GM21515 (cell line): Measurements from ENCODE around the gene ENAH.
"Not testable (repeated sequence)": the region's sequence is repeated elsewhere in the genome, so short reads cannot be mapped to it uniquely, and the experiment has no call there.

ENCODE experiments used
- ATAC-seq: cut with Tn5 transposase; IDR thresholded peaks from one replicate; pipeline ENCODE4 v1.9.1; 2021; ENCODE audit not compliant: unreplicated experiment

Gene ENAH

GRCh38 chr1:225652729-225653462 lies at the start of gene ENAH:
ENAH (minus strand) TSS chr1:225653123; CDS start chr1:225652690, 433 bp downstream.
- no peak for ATAC-seq

DNA sequence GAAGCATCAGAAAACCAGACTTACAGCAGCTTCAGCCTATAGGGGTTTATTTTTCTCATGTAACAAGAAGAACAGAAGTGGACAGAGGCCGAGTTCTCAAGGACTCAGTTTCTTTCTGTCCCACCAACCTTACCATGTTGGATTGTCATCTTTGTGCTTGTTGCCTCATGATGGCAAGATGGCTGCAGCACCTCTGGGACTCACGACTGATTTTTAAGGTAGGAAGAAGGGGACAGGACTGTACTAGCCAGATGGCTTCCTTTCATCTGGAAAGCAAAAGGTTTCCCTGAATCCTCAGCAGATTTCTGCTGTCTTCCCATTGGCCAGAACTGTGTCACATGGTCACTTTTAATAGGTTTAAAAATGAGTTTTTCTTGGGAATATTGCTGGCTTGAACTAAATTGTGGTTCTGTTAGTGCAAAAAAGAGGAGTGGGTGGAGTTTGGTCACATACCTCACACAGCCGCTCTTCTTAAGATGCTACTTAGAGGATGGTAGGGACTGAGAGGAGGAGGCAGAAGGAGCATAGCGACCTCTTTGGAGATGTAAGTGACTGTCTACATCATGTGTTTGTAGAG lies 48.1 kb upstream of the ENAH start:
- ATAC-seq: no peak

DNA sequence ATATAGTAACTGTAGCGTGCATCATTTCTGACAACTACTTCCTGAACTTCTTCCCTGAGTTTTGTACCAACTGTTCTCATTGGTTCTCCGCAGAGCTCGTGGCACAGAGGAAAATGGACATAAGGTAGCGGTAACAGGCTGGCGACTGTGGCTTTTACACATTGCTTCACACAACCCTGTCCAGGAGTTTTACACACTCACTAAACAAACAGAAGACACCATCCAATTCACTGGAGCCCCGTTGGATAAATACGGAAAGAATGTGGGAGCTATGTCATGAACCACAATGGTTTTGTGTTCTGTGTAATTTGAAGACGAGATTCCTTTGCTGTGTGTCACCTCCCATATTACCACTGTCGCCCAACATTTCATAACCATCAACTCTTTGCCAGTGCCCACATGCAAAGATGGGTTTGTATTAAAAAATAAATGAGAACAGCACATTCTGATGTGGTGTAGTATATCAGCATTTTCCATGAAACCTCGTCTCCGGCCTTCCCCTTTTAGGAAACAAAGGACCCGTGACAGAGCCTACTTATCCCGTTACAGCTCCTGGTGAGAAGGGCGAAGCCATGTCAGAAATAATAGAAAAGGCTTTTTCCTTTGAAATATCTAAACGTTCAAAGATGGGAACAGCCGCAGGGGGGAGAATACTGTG lies 47.4 kb upstream of the ENAH start:
- no peak for ATAC-seq

GRCh38 chr1:225699336-225699735 lies 46.4 kb upstream of the ENAH start:
- ATAC-seq: no peak

- ATAC-seq: not testable (repeated sequence)
Observed at GRCh38 chr1:225698194-225698593, 45.3 kb upstream of the ENAH start.

DNA sequence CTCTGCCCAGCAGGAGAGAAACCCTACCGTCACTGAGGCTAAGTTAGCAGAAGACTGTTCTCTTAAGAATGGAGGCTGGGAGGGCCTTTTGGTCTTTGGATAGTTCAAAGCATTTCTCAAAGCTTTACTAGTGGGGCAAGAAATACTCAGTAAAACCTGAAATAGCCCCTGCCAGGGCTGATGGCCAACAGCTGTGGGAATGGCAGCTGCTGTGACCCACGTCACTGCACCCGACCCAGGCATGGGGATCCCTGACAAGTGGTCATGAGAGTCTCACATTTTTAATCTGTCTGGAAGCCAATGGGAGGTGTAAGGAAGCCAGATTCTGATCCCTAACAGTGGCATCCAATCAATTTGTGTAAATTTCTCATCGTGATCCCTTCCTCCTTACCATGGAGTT lies 44.5 kb upstream of the ENAH start:
- ATAC-seq: no peak

DNA sequence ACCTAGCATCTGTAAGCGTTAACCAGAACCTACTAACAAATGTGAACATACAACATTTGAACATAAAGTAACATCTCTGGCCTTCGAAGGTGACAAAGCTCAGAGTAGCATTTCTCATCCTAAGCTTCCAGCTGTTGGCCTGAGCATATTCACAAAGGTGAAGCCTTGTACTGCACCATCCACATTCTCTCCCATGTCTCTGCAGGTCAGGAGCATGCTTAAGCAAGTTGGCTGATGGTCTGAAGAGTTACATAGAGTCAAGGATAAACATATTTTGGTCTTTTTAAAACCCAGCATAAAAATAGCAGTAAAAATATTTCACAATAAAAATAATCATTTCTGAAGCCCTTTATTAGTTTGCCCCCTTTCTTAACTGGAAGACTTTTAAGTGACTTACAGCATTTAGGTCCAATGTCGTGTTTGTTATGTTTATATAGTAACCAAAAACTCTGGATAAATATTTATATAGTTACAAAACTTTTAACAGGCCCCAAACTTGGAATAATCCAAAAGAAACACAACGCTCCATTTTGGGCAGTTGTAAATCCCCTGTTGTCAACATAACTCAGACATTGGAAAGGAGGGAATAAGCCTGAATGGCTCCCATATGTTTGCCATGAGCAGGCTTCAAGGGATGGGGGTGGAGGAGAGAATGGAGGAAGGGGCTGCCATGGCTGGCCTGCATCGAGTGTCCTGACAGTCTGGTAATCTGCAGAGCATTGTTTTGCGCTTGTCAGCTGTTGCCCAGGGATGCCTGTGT lies 42.8 kb upstream of the ENAH start:
- no peak for ATAC-seq

DNA sequence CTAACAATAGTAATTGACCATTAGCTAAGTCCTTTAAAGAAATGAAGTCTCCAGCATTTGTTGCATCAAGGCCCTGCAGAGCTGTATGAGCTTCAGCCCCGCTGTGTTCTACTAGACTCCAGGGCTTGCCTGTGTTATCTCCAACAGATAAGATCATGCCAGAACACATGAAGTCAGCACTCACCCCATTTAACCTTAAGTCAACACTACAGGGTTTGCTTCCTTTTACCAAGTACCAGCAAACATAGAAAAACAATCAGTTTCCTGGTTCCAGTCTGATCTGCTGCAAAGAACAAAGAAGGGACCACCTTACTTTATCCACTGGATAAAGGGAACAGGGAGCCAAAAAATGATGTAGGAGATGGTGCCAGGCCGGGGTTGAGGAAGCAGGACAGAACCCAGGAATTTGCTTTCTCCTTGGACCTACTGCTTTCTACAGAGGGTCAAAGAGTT lies 41.3 kb upstream of the ENAH start:
- no peak for ATAC-seq

GRCh38 chr1:225693697-225694096 lies 40.8 kb upstream of the ENAH start:
- not testable (repeated sequence) for ATAC-seq

DNA sequence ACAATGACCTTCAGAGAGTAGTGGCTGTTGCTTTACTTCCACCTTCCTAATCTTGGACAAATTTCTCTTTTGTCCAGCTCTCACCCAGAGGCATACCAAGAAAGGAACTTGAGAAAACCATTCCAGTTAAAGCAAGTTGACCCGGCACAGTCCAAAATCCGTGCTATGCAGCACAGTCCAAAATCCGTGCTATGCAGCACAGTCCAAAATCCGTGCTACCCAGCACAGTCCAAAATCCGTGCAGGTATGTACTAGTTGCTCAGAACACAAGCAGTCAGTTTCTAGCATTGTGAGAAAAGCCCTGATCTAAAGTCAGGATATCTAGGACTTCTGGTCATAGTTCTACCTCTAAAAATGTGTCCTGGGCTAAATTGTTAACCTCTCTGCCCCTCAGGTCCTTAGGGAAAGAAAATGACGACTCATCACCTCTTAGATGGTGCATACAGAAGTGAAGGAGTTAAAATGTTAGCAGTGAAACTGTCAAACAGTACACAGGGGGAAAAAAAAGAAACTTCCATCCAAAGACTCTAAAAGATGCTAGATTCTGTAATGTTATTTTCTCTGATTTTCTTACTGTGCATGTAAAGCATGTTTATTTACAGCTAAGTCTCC lies 40.3 kb upstream of the ENAH start:
- ATAC-seq: no peak

DNA sequence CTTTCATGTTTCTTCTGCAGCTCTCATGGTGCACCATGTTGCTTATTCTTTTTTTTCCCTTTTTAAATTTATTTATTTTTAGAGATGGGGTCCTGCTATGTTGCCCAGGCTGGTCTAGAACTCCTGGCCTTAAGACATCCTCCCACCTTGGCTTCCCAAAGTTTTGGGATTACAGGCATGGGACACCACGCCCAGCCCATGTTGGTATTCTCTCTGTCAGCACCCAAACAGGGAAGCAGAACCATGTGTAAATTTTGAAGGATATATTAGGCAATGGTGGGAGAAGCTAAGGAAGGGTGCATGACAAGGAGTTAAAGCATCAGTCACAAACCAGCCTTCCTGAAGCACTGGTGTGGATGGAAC lies 39.6 kb upstream of the ENAH start:
- ATAC-seq: no peak

GRCh38 chr1:225691861-225692516 lies 39.1 kb upstream of the ENAH start:
- no peak for ATAC-seq

- no peak for ATAC-seq
Observed at GRCh38 chr1:225691377-225691776, 38.5 kb upstream of the ENAH start.

- ATAC-seq: no peak
Observed at GRCh38 chr1:225689882-225690459, 37.0 kb upstream of the ENAH start.

DNA sequence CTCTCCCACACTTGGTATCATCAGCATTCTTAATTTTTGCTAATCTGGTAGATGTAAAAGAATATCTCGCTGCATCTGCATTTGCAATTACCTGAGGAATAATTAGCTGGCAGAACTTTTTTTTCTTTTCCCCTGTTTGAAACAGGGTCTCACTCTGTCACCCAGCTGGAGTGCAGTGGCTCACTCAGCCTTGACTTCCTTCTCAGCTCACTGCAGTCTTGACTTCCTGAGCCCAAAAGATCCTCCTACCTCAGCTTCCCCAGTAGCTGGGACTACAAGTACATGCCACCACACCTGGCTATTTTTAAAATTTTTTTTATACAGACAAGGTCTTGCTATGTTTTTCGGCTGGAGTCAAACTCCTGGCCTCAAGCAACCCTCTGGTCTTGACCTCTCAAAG lies 35.4 kb upstream of the ENAH start:
- ATAC-seq: no peak

- ATAC-seq: no peak
Observed at GRCh38 chr1:225685476-225686176, 32.7 kb upstream of the ENAH start.

- no peak for ATAC-seq
Observed at GRCh38 chr1:225684741-225685140, 31.8 kb upstream of the ENAH start.

DNA sequence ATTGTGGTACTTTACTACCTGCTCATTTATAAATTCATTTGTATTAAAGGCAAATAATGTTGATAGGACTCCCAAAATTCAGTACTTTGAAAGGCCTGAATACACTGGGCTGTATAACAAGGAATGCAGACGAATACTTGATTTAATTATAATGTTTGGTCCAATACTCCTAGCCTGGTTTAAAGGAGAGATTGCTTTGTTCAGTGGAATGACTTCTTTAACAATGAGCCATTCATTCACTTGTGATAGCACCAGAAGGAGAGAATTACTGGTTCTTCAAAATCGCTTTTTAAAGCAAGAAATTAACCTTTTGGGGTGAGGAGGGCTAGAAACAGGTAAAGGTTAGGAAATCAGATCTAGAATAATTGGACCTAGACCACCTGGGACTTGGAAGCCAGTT lies 28.3 kb upstream of the ENAH start:
- ATAC-seq: no peak

- ATAC-seq: no peak
Observed at GRCh38 chr1:225678545-225678944, 25.6 kb upstream of the ENAH start.
